HepG2 (cell line): Measurements from ENCODE around the gene GRIK4.

Source experiments
- NCOA1 ChIP-seq: sonication (generic); formaldehyde crosslinking; IDR thresholded peaks from 2 replicates; pipeline ENCODE4 v1.9.0; 2021; ENCODE audit warnings: missing genetic modification reagents
- NCOA5 ChIP-seq: sonication (generic); formaldehyde crosslinking; IDR thresholded peaks from 2 replicates; pipeline ENCODE4 v1.4.0; 2020; ENCODE audit warnings: missing genetic modification reagents
- PCBP2 ChIP-seq: fragments of 200-400 bp; formaldehyde crosslinking; optimal IDR thresholded peaks from 2 replicates; pipeline ENCODE3; 2018; ENCODE audit warnings: low read length, low read depth; ENCODE audit not compliant: poor library complexity, severe bottlenecking
- USF2 ChIP-seq, 2 experiments: sonication (generic) in 1 of 2; formaldehyde crosslinking in 1 of 2; IDR thresholded peaks; 2 replicates each; pipeline versions ENCODE4 v1.5.1 to v1.6.1; 2011 to 2020; ENCODE audit warnings: borderline replicate concordance in 1 of 2, low read depth in 1 of 2, low read length in 1 of 2, mild to moderate bottlenecking in 1 of 2, missing genetic modification reagents in 1 of 2, moderate library complexity in 1 of 2
- ZNF432 ChIP-seq: sonication (generic); formaldehyde crosslinking; IDR thresholded peaks from 2 replicates; pipeline ENCODE4 v1.5.0; 2020; ENCODE audit warnings: missing genetic modification reagents, mild to moderate bottlenecking, borderline replicate concordance
- TF ChIP-seq, protein P1 (sequence below): sonication (generic); formaldehyde crosslinking; IDR thresholded peaks from 2 replicates; pipeline ENCODE4 v1.4.0; 2020; ENCODE audit warnings: missing genetic modification reagents, borderline replicate concordance
- TF ChIP-seq, protein P2 (sequence below): sonication (generic); formaldehyde crosslinking; IDR thresholded peaks from 2 replicates; pipeline ENCODE4 v1.4.0; 2020; ENCODE audit warnings: missing genetic modification reagents, mild to moderate bottlenecking, borderline replicate concordance
- TF ChIP-seq, protein P3 (sequence below): sonication (generic); formaldehyde crosslinking; IDR thresholded peaks from 2 replicates; pipeline ENCODE4 v1.5.0; 2020; ENCODE audit warnings: mild to moderate bottlenecking, missing genetic modification reagents, moderate library complexity

GRCh38 chr11:120929664-120930154 is 418.2 kb downstream of the GRIK4 start:
- TF ChIP-seq, protein P1, sequence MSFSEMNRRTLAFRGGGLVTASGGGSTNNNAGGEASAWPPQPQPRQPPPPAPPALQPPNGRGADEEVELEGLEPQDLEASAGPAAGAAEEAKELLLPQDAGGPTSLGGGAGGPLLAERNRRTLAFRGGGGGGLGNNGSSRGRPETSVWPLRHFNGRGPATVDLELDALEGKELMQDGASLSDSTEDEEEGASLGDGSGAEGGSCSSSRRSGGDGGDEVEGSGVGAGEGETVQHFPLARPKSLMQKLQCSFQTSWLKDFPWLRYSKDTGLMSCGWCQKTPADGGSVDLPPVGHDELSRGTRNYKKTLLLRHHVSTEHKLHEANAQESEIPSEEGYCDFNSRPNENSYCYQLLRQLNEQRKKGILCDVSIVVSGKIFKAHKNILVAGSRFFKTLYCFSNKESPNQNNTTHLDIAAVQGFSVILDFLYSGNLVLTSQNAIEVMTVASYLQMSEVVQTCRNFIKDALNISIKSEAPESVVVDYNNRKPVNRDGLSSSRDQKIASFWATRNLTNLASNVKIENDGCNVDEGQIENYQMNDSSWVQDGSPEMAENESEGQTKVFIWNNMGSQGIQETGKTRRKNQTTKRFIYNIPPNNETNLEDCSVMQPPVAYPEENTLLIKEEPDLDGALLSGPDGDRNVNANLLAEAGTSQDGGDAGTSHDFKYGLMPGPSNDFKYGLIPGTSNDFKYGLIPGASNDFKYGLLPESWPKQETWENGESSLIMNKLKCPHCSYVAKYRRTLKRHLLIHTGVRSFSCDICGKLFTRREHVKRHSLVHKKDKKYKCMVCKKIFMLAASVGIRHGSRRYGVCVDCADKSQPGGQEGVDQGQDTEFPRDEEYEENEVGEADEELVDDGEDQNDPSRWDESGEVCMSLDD: no peak
- TF ChIP-seq NCOA1 (CRISPR knock-in tag): no peak
- TF ChIP-seq ZNF432 (CRISPR knock-in tag): no peak
- TF ChIP-seq, protein P2, sequence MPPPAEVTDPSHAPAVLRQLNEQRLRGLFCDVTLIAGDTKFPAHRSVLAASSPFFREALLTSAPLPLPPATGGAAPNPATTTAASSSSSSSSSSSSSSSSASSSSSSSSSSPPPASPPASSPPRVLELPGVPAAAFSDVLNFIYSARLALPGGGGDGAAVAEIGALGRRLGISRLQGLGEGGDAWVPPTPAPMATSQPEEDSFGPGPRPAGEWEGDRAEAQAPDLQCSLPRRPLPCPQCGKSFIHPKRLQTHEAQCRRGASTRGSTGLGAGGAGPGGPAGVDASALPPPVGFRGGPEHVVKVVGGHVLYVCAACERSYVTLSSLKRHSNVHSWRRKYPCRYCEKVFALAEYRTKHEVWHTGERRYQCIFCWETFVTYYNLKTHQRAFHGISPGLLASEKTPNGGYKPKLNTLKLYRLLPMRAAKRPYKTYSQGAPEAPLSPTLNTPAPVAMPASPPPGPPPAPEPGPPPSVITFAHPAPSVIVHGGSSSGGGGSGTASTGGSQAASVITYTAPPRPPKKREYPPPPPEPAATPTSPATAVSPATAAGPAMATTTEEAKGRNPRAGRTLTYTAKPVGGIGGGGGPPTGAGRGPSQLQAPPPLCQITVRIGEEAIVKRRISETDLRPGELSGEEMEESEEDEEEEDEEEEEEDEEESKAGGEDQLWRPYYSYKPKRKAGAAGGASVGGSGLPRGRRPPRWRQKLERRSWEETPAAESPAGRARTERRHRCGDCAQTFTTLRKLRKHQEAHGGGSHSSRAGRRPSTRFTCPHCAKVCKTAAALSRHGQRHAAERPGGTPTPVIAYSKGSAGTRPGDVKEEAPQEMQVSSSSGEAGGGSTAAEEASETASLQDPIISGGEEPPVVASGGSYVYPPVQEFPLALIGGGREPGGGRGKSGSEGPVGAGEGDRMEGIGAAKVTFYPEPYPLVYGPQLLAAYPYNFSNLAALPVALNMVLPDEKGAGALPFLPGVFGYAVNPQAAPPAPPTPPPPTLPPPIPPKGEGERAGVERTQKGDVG (CRISPR knock-in tag): no peak
- no peak for TF ChIP-seq PCBP2
- no peak for TF ChIP-seq NCOA5 (CRISPR knock-in tag)
- TF ChIP-seq, protein P3, sequence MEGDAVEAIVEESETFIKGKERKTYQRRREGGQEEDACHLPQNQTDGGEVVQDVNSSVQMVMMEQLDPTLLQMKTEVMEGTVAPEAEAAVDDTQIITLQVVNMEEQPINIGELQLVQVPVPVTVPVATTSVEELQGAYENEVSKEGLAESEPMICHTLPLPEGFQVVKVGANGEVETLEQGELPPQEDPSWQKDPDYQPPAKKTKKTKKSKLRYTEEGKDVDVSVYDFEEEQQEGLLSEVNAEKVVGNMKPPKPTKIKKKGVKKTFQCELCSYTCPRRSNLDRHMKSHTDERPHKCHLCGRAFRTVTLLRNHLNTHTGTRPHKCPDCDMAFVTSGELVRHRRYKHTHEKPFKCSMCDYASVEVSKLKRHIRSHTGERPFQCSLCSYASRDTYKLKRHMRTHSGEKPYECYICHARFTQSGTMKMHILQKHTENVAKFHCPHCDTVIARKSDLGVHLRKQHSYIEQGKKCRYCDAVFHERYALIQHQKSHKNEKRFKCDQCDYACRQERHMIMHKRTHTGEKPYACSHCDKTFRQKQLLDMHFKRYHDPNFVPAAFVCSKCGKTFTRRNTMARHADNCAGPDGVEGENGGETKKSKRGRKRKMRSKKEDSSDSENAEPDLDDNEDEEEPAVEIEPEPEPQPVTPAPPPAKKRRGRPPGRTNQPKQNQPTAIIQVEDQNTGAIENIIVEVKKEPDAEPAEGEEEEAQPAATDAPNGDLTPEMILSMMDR: peak; percentile 81
- TF ChIP-seq USF2 (IDR thresholded peaks at IDR 0.05; ENCODE audit: low read depth, low read length): no peak
- no peak for TF ChIP-seq USF2 (CRISPR knock-in tag; IDR thresholded peaks at IDR 0.05; ENCODE audit: borderline replicate concordance)
